ENCODE results near the gene FAF1.

GRCh38 chr1:50812346-50812745 is 147.7 kb downstream of the FAF1 start:
- TF ChIP-seq, protein P1, sequence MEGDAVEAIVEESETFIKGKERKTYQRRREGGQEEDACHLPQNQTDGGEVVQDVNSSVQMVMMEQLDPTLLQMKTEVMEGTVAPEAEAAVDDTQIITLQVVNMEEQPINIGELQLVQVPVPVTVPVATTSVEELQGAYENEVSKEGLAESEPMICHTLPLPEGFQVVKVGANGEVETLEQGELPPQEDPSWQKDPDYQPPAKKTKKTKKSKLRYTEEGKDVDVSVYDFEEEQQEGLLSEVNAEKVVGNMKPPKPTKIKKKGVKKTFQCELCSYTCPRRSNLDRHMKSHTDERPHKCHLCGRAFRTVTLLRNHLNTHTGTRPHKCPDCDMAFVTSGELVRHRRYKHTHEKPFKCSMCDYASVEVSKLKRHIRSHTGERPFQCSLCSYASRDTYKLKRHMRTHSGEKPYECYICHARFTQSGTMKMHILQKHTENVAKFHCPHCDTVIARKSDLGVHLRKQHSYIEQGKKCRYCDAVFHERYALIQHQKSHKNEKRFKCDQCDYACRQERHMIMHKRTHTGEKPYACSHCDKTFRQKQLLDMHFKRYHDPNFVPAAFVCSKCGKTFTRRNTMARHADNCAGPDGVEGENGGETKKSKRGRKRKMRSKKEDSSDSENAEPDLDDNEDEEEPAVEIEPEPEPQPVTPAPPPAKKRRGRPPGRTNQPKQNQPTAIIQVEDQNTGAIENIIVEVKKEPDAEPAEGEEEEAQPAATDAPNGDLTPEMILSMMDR (IDR thresholded peaks at IDR 0.05; ENCODE audit: low read depth, low read length, missing input control): no peak
- TF ChIP-seq FOXA1 (IDR thresholded peaks at IDR 0.05): no peak
- no peak for TF ChIP-seq TAF1 (conservative IDR thresholded peaks at IDR 0.05)
- TF ChIP-seq, protein P2, sequence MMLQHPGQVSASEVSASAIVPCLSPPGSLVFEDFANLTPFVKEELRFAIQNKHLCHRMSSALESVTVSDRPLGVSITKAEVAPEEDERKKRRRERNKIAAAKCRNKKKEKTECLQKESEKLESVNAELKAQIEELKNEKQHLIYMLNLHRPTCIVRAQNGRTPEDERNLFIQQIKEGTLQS (IDR thresholded peaks at IDR 0.05): no peak
- TF ChIP-seq, protein P3, sequence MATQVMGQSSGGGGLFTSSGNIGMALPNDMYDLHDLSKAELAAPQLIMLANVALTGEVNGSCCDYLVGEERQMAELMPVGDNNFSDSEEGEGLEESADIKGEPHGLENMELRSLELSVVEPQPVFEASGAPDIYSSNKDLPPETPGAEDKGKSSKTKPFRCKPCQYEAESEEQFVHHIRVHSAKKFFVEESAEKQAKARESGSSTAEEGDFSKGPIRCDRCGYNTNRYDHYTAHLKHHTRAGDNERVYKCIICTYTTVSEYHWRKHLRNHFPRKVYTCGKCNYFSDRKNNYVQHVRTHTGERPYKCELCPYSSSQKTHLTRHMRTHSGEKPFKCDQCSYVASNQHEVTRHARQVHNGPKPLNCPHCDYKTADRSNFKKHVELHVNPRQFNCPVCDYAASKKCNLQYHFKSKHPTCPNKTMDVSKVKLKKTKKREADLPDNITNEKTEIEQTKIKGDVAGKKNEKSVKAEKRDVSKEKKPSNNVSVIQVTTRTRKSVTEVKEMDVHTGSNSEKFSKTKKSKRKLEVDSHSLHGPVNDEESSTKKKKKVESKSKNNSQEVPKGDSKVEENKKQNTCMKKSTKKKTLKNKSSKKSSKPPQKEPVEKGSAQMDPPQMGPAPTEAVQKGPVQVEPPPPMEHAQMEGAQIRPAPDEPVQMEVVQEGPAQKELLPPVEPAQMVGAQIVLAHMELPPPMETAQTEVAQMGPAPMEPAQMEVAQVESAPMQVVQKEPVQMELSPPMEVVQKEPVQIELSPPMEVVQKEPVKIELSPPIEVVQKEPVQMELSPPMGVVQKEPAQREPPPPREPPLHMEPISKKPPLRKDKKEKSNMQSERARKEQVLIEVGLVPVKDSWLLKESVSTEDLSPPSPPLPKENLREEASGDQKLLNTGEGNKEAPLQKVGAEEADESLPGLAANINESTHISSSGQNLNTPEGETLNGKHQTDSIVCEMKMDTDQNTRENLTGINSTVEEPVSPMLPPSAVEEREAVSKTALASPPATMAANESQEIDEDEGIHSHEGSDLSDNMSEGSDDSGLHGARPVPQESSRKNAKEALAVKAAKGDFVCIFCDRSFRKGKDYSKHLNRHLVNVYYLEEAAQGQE (IDR thresholded peaks at IDR 0.05): no peak

Data from liver (tissue), 3 donors.